ENCODE results near the gene STK32C. TPM values are rescaled to one million over a fixed set of nuclear protein-coding genes. Genes with fewer than 3 reads are reported as not detected.

STK32C gene
- total and polyA plus RNA-seq, 10 of the 15 experiments (the other 5 are each of a cell fraction or from before 2014, with no cell fraction given), result 1.5 to 18.1 (median 6.4) TPM

DNA sequence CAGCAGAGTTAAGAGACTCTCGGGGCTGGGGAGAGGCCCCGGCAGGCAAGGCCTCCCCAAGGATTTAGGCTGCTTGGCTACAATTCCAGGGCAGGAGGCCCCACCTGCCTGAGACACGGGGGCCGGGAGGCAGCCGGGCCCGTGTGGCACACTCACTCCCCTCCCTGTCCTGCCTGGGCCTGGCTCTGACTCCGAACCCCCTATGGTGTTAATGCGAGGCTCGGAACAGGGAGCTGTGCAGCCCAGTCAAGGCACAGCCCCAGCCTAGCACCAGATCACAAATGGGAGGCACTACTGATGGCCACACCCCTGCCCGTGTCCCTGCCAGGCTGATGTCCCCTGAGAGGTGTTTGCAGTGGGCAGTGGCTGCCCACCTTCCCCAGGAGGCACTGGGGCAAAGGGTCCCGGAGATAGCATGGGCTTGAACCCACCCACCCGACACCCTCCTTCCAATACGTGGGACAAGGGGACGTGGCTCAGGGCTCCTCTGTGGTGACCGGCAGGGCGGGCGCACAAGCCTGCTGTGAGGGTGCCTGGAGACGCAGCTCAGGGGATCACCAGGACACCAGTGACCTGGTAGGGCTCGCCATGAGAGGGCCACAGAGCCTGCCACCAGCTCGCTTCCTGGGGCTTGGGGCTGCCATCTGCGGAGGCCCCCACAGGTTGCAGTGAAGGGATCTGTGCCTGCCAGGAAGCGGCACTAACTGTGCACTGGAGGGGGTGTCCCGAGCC, 84.0 kb downstream of the STK32C start:
- no peak overlapping the region for H2AFZ ChIP-seq (ENCODE audit: control insufficient read depth, low read depth, low read length)
- no peaks in the 10 kb centered on the region; the same call in 2 of the 3 replicates for H3K9me3 ChIP-seq (replicated peaks; ENCODE audit: control insufficient read depth, insufficient read depth, low read length)
- DNase-seq (ENCODE audit: low read depth, low spot score) (no peak), FAIRE-seq (no peak), ATAC-seq (peak; percentile 16; the same call in 2 of the 3 replicates)
- intact Hi-C loops (cut with micrococcal nuclease; ENCODE audit: unreplicated experiment), result loop anchor here (1.0 kb wide), 4 partner anchors 129 to 414 kb away; no protein-coding TSS in a partner anchor
- H3K4me2 ChIP-seq (ENCODE audit: control insufficient read depth, insufficient read depth), result no peak overlapping the region
- H3K27ac ChIP-seq (ENCODE audit: control insufficient read depth, insufficient read depth), result no peak overlapping the region
- 44% methylated on average over 22 of the region's 23 CpGs for WGBS (ENCODE audit: insufficient coverage, insufficient replicate concordance, low lambda C conversion rate, missing lambda C conversion rate)
- in situ Hi-C loops (cut with MboI), result loop anchor here (5.0 to 10.0 kb wide), 3 partner anchors 124 to 411 kb away; no protein-coding TSS in a partner anchor
- ChIA-PET SMC1A (ENCODE audit: uncharacterized antibody, unreplicated experiment) (no interaction called here), POLR2A (no interaction called here), CTCF (no interaction called here), RAD21 (ENCODE audit: unreplicated experiment) (interaction anchor here (0.7 to 1.5 kb wide), 2 partner anchors 29 to 390 kb away, joined by 3 read pairs; no protein-coding TSS in a partner anchor)
- no peak for TF ChIP-seq ZZZ3 (IDR thresholded peaks at IDR 0.05; ENCODE audit: control insufficient read depth, insufficient read length, low read depth)
- TF ChIP-seq, protein P1, sequence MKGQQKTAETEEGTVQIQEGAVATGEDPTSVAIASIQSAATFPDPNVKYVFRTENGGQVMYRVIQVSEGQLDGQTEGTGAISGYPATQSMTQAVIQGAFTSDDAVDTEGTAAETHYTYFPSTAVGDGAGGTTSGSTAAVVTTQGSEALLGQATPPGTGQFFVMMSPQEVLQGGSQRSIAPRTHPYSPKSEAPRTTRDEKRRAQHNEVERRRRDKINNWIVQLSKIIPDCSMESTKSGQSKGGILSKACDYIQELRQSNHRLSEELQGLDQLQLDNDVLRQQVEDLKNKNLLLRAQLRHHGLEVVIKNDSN (IDR thresholded peaks at IDR 0.05; ENCODE audit: borderline replicate concordance, extremely low read length, insufficient read depth, low read depth, low read length), result no peak
- no peaks in the 10 kb centered on the region for H3K27me3 ChIP-seq (replicated peaks in 1 of 2; ENCODE audit: control insufficient read depth in 2 of 2, insufficient read depth in 2 of 2, low read length in 1 of 2)
- no peak overlapping the region for H3K4me3 ChIP-seq
- H4K20me1 ChIP-seq (ENCODE audit: control insufficient read depth, insufficient read depth), result no peaks in the 10 kb centered on the region
- no peaks in the 10 kb centered on the region for H3K4me1 ChIP-seq (ENCODE audit: control insufficient read depth, insufficient read depth, low read length)
- H3K9ac ChIP-seq (ENCODE audit: control insufficient read depth, insufficient read depth, low read length), result no peak overlapping the region
- H3K36me3 ChIP-seq (ENCODE audit: control insufficient read depth in 2 of 2, insufficient read depth in 2 of 2, low read length in 1 of 2), result no peaks in the 10 kb centered on the region
- H3K79me2 ChIP-seq (ENCODE audit: control insufficient read depth, insufficient read depth, low read length), result no peaks in the 10 kb centered on the region
- no TSS peak for BruUV-seq (replicated peaks)

DNA sequence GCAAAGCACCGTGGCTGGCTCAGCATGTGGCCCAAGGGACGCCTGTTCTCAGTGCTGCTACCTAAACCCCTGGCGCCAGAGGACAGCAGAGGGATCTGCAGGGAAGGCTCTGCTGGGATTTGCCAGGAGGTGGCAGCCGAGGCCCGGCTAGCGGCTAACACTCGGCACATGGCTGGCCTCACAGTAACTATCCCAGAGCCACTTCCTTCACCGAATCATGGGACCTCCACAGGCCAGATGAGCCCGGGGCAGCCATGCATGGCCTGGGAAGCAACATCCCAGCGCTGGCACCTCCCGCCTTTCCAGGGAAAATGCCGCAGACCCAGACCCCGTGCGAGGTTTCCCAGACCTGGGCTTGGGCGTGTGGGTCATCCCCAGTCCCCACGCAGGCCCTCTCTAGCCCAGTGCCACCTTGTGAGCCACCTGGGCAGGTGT, 84.6 kb downstream of the STK32C start:
- H3K36me3 ChIP-seq (ENCODE audit: control insufficient read depth in 2 of 2, insufficient read depth in 2 of 2, low read length in 1 of 2), result no peaks in the 10 kb centered on the region
- ChIA-PET RAD21 (ENCODE audit: unreplicated experiment) (no interaction called here), CTCF (no interaction called here), SMC1A (ENCODE audit: uncharacterized antibody, unreplicated experiment) (no interaction called here), POLR2A (no interaction called here)
- no peak overlapping the region for H3K9ac ChIP-seq (ENCODE audit: control insufficient read depth, insufficient read depth, low read length)
- H3K27me3 ChIP-seq (replicated peaks in 1 of 2; ENCODE audit: control insufficient read depth in 2 of 2, insufficient read depth in 2 of 2, low read length in 1 of 2), result no peaks in the 10 kb centered on the region
- 0 out of 2 replicates have a peak overlapping the region, but pooled peaks have one; percentile 11 for H2AFZ ChIP-seq (ENCODE audit: control insufficient read depth, low read depth, low read length)
- intact Hi-C loops (cut with micrococcal nuclease; ENCODE audit: unreplicated experiment) (loop anchor here (1.0 kb wide), 4 partner anchors 129 to 414 kb away; no protein-coding TSS in a partner anchor), in situ Hi-C loops (cut with MboI) (loop anchor here (5.0 to 10.0 kb wide), 3 partner anchors 124 to 412 kb away; no protein-coding TSS in a partner anchor)
- ATAC-seq (peak; percentile 99), FAIRE-seq (no peak), DNase-seq (ENCODE audit: low read depth, low spot score) (peak; percentile 8)
- no peaks in the 10 kb centered on the region; the same call in 2 of the 3 replicates for H3K9me3 ChIP-seq (replicated peaks; ENCODE audit: control insufficient read depth, insufficient read depth, low read length)
- no TSS peak for BruUV-seq (replicated peaks)
- H3K4me2 ChIP-seq (ENCODE audit: control insufficient read depth, insufficient read depth), result no peak overlapping the region
- H3K27ac ChIP-seq (ENCODE audit: control insufficient read depth, insufficient read depth), result no peak overlapping the region
- H3K4me3 ChIP-seq, result no peak overlapping the region
- no peaks in the 10 kb centered on the region for H4K20me1 ChIP-seq (ENCODE audit: control insufficient read depth, insufficient read depth)
- H3K79me2 ChIP-seq (ENCODE audit: control insufficient read depth, insufficient read depth, low read length), result no peaks in the 10 kb centered on the region
- WGBS (ENCODE audit: insufficient coverage, insufficient replicate concordance, low lambda C conversion rate, missing lambda C conversion rate), result 68% methylated on average over 12 of the region's 16 CpGs
- no peaks in the 10 kb centered on the region for H3K4me1 ChIP-seq (ENCODE audit: control insufficient read depth, insufficient read depth, low read length)
- 0 out of 2 replicates have a peak, but pooled peaks have one; percentile 40 for TF ChIP-seq YY1 (IDR thresholded peaks at IDR 0.05; ENCODE audit: low read depth, low read length)
- TF ChIP-seq PAX5 (IDR thresholded peaks at IDR 0.05; ENCODE audit: borderline replicate concordance, low read depth, low read length), result peak; percentile 55; the same call in 1 of the 2 replicates
- TF ChIP-seq, protein P2, sequence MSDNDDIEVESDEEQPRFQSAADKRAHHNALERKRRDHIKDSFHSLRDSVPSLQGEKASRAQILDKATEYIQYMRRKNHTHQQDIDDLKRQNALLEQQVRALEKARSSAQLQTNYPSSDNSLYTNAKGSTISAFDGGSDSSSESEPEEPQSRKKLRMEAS (IDR thresholded peaks at IDR 0.05; ENCODE audit: low read depth, low read length), result no peak; the same call in 1 of the 2 replicates
- TF ChIP-seq POLR2AphosphoS5 (IDR thresholded peaks at IDR 0.05; ENCODE audit: low read length), result no peak
- TF ChIP-seq, protein P3, sequence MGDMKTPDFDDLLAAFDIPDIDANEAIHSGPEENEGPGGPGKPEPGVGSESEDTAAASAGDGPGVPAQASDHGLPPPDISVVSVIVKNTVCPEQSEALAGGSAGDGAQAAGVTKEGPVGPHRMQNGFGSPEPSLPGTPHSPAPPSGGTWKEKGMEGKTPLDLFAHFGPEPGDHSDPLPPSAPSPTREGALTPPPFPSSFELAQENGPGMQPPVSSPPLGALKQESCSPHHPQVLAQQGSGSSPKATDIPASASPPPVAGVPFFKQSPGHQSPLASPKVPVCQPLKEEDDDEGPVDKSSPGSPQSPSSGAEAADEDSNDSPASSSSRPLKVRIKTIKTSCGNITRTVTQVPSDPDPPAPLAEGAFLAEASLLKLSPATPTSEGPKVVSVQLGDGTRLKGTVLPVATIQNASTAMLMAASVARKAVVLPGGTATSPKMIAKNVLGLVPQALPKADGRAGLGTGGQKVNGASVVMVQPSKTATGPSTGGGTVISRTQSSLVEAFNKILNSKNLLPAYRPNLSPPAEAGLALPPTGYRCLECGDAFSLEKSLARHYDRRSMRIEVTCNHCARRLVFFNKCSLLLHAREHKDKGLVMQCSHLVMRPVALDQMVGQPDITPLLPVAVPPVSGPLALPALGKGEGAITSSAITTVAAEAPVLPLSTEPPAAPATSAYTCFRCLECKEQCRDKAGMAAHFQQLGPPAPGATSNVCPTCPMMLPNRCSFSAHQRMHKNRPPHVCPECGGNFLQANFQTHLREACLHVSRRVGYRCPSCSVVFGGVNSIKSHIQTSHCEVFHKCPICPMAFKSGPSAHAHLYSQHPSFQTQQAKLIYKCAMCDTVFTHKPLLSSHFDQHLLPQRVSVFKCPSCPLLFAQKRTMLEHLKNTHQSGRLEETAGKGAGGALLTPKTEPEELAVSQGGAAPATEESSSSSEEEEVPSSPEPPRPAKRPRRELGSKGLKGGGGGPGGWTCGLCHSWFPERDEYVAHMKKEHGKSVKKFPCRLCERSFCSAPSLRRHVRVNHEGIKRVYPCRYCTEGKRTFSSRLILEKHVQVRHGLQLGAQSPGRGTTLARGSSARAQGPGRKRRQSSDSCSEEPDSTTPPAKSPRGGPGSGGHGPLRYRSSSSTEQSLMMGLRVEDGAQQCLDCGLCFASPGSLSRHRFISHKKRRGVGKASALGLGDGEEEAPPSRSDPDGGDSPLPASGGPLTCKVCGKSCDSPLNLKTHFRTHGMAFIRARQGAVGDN (IDR thresholded peaks at IDR 0.05), result no peak
- TF ChIP-seq RAD21 (IDR thresholded peaks at IDR 0.05; ENCODE audit: insufficient read depth, low read depth, low read length), result peak; percentile 75
- no peak for TF ChIP-seq MXI1 (IDR thresholded peaks at IDR 0.05; ENCODE audit: low read depth, low read length)
- TF ChIP-seq CEBPB (IDR thresholded peaks at IDR 0.05; ENCODE audit: borderline replicate concordance in 1 of 2, low read depth in 2 of 2, low read length in 2 of 2), result no peak

All from GM12878 (cell line).